HepG2 (cell line): ENCODE data around the gene SALL4. TPM values are rescaled to one million over a fixed set of nuclear protein-coding genes. Genes with fewer than 3 reads are reported as not detected.

ENCODE experiments used
- KDM6A ChIP-seq: IDR thresholded peaks from 2 replicates; pipeline ENCODE4 v1.6.1; 2016; ENCODE audit warnings: low read depth
- KLF12 ChIP-seq: sonication (generic); formaldehyde crosslinking; IDR thresholded peaks from 2 replicates; pipeline ENCODE4 v1.4.0; 2020; ENCODE audit warnings: missing genetic modification reagents, borderline replicate concordance
- SNAPC2 ChIP-seq: sonication (generic); formaldehyde crosslinking; IDR thresholded peaks from 2 replicates; pipeline ENCODE4 v1.8.1; 2022; ENCODE audit warnings: mild to moderate bottlenecking, missing genetic modification reagents
- polyA plus RNA-seq, 8 experiments: library from polyadenylated mRNA; depleted of rRNA in 3 of 8; stranded (reverse) in 7 of 8; unstranded in 1 of 8; fragments of >200 nt; fragmentation: Illumina TruSeq in 4 of 8; extraction: Trizol in 4 of 8; gene quantifications; 2 replicates each; pipeline versions ENCODE4 v1.2.1 to v1.2.3, GENCODE V29; 2011 to 2016; ENCODE audit warnings: low read depth in 4 of 8, missing spikeins in 1 of 8, mixed read lengths in 1 of 8; ENCODE audit not compliant: insufficient read depth in 1 of 8
- total RNA-seq, 5 experiments: library from RNA; depleted of rRNA; stranded (reverse); fragments of >200 nt; fragmentation: Illumina TruSeq; extraction: Trizol; gene quantifications; 2 replicates each; pipeline ENCODE4 v1.2.3, GENCODE V29; 2016; ENCODE audit warnings: low read depth in 1 of 5
- TF ChIP-seq, protein P1 (sequence below): sonication (generic); formaldehyde crosslinking; IDR thresholded peaks from 2 replicates; pipeline ENCODE4 v1.4.0; 2020; ENCODE audit warnings: missing genetic modification reagents, borderline replicate concordance
- TF ChIP-seq, protein P2 (sequence below): sonication (generic); formaldehyde crosslinking; IDR thresholded peaks from 2 replicates; pipeline ENCODE4 v1.5.0; 2020; ENCODE audit warnings: mild to moderate bottlenecking, missing genetic modification reagents
- TF ChIP-seq, protein P3 (sequence below): sonication (generic); formaldehyde crosslinking; IDR thresholded peaks from 2 replicates; pipeline ENCODE4 v1.5.1; 2020; ENCODE audit warnings: mild to moderate bottlenecking, missing genetic modification reagents, borderline replicate concordance
- TF ChIP-seq, protein P4 (sequence below): sonication (generic); formaldehyde crosslinking; IDR thresholded peaks from 2 replicates; pipeline ENCODE4 v1.4.0; 2020; ENCODE audit warnings: mild to moderate bottlenecking, missing genetic modification reagents

SALL4 gene
- total and polyA plus RNA-seq, 2 of the 13 experiments (the other 11 are each of a cell fraction or from before 2014, with no cell fraction given), result 0.33 to 1.8 TPM

DNA sequence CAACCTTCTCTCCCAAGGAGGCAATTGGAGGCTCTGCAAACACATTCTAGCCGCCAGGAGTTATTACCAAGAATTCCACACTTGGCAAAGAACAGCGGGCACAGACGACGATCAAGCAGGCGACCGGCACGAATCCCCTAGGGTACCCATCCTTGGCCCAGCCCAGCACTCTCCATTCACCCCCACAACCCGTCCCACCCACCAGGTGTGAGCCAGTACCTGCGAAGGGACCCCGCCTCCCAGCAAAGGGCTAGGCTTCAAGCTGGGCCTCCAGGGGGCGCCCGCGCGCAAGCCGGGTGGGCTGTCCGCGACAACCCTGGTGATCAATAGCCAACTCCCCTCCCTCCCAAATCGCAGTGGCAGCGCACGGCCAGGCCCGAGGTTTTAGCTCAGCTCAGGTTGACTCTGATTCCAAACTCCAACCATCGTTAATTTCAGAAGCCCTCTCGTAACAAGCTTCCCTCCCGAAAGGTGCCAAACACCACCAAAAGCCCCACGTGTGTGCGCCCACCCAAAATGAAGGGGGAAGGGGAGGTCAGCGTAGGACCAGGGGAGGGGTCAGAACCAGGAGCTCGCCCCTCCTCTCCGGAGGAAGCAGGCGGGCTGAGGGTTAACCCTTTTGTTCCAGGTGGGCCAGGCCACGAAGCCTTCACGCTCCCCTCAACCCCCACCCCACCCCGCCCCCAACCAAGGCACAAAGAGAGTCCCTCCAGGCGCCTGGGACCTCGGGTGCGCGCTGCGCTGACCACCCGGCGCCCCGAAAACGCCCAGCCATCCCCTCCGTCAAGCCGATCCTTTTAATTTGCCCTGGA is 2.1 kb downstream of the SALL4 start (continued):
- TF ChIP-seq, protein P1, sequence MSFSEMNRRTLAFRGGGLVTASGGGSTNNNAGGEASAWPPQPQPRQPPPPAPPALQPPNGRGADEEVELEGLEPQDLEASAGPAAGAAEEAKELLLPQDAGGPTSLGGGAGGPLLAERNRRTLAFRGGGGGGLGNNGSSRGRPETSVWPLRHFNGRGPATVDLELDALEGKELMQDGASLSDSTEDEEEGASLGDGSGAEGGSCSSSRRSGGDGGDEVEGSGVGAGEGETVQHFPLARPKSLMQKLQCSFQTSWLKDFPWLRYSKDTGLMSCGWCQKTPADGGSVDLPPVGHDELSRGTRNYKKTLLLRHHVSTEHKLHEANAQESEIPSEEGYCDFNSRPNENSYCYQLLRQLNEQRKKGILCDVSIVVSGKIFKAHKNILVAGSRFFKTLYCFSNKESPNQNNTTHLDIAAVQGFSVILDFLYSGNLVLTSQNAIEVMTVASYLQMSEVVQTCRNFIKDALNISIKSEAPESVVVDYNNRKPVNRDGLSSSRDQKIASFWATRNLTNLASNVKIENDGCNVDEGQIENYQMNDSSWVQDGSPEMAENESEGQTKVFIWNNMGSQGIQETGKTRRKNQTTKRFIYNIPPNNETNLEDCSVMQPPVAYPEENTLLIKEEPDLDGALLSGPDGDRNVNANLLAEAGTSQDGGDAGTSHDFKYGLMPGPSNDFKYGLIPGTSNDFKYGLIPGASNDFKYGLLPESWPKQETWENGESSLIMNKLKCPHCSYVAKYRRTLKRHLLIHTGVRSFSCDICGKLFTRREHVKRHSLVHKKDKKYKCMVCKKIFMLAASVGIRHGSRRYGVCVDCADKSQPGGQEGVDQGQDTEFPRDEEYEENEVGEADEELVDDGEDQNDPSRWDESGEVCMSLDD (CRISPR knock-in tag), result no peak
- no peak for TF ChIP-seq KDM6A (CRISPR knock-in tag)
- TF ChIP-seq KLF12 (CRISPR knock-in tag), result no peak; the same call in 1 of the 2 replicates
- TF ChIP-seq, protein P2, sequence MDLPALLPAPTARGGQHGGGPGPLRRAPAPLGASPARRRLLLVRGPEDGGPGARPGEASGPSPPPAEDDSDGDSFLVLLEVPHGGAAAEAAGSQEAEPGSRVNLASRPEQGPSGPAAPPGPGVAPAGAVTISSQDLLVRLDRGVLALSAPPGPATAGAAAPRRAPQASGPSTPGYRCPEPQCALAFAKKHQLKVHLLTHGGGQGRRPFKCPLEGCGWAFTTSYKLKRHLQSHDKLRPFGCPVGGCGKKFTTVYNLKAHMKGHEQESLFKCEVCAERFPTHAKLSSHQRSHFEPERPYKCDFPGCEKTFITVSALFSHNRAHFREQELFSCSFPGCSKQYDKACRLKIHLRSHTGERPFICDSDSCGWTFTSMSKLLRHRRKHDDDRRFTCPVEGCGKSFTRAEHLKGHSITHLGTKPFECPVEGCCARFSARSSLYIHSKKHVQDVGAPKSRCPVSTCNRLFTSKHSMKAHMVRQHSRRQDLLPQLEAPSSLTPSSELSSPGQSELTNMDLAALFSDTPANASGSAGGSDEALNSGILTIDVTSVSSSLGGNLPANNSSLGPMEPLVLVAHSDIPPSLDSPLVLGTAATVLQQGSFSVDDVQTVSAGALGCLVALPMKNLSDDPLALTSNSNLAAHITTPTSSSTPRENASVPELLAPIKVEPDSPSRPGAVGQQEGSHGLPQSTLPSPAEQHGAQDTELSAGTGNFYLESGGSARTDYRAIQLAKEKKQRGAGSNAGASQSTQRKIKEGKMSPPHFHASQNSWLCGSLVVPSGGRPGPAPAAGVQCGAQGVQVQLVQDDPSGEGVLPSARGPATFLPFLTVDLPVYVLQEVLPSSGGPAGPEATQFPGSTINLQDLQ, result no peak
- TF ChIP-seq, protein P3, sequence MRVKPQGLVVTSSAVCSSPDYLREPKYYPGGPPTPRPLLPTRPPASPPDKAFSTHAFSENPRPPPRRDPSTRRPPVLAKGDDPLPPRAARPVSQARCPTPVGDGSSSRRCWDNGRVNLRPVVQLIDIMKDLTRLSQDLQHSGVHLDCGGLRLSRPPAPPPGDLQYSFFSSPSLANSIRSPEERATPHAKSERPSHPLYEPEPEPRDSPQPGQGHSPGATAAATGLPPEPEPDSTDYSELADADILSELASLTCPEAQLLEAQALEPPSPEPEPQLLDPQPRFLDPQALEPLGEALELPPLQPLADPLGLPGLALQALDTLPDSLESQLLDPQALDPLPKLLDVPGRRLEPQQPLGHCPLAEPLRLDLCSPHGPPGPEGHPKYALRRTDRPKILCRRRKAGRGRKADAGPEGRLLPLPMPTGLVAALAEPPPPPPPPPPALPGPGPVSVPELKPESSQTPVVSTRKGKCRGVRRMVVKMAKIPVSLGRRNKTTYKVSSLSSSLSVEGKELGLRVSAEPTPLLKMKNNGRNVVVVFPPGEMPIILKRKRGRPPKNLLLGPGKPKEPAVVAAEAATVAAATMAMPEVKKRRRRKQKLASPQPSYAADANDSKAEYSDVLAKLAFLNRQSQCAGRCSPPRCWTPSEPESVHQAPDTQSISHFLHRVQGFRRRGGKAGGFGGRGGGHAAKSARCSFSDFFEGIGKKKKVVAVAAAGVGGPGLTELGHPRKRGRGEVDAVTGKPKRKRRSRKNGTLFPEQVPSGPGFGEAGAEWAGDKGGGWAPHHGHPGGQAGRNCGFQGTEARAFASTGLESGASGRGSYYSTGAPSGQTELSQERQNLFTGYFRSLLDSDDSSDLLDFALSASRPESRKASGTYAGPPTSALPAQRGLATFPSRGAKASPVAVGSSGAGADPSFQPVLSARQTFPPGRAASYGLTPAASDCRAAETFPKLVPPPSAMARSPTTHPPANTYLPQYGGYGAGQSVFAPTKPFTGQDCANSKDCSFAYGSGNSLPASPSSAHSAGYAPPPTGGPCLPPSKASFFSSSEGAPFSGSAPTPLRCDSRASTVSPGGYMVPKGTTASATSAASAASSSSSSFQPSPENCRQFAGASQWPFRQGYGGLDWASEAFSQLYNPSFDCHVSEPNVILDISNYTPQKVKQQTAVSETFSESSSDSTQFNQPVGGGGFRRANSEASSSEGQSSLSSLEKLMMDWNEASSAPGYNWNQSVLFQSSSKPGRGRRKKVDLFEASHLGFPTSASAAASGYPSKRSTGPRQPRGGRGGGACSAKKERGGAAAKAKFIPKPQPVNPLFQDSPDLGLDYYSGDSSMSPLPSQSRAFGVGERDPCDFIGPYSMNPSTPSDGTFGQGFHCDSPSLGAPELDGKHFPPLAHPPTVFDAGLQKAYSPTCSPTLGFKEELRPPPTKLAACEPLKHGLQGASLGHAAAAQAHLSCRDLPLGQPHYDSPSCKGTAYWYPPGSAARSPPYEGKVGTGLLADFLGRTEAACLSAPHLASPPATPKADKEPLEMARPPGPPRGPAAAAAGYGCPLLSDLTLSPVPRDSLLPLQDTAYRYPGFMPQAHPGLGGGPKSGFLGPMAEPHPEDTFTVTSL (CRISPR knock-in tag), result peak; percentile 24; the same call in 1 of the 2 replicates
- no peak for TF ChIP-seq SNAPC2 (CRISPR knock-in tag)
- TF ChIP-seq, protein P4, sequence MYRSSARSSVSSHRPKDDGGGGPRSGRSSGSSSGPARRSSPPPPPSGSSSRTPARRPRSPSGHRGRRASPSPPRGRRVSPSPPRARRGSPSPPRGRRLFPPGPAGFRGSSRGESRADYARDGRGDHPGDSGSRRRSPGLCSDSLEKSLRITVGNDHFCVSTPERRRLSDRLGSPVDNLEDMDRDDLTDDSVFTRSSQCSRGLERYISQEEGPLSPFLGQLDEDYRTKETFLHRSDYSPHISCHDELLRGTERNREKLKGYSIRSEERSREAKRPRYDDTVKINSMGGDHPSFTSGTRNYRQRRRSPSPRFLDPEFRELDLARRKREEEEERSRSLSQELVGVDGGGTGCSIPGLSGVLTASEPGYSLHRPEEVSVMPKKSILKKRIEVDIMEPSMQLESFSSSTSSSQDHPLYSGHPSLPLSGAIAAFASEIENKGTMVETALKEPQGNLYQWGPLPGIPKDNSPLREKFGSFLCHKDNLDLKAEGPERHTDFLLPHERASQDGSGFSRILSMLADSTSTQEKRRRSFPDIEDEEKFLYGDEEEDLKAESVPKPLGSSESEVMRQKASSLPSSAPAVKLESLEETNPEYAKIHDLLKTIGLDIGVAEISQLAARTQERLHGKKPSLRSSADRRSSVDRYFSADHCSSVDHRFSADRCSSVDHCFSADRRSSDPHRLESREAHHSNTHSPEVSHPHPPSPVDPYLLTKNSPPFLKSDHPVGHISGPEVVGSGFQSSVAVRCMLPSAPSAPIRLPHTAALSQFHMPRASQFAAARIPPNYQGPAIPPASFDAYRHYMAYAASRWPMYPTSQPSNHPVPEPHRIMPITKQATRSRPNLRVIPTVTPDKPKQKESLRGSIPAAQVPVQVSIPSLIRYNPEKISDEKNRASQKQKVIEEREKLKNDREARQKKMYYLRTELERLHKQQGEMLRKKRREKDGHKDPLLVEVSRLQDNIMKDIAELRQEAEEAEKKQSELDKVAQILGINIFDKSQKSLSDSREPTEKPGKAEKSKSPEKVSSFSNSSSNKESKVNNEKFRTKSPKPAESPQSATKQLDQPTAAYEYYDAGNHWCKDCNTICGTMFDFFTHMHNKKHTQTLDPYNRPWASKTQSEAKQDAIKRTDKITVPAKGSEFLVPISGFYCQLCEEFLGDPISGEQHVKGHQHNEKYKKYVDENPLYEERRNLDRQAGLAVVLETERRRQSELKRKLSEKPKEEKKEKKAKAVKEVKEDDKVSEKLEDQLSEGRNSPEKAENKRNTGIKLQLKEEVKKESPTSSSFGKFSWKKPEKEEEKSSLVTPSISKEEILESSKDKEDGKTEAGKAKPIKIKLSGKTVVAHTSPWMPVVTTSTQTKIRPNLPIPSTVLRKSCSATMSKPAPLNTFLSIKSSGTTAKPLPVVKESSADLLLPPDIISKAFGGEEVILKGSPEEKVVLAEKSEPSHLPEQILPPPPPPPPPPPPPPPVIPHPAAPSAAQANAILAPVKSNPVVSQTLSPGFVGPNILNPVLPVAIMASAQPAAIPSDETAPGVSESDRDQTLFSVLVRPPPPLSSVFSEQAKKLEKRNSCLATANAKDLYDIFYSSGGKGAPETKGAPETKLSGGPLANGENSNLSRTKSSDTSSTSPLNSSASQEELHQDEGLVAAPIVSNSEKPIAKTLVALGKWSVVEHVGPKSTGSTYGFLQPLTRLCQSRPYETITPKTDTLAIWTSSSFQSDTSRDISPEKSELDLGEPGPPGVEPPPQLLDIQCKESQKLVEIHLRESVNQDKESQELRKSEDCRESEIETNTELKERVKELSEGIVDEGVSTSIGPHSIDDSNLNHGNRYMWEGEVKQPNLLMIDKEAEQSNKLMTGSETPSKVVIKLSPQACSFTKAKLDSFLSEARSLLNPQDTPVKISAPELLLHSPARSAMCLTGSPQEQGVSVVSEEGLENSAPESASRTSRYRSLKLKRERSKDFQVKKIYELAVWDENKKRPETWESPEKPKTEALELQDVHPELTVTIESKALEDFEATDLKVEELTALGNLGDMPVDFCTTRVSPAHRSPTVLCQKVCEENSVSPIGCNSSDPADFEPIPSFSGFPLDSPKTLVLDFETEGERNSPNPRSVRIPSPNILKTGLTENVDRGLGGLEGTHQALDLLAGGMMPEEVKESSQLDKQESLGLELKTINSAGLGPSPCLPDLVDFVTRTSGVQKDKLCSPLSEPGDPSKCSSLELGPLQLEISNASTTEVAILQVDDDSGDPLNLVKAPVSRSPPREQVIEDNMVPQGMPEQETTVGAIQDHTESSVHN (CRISPR knock-in tag), result no peak
